Right ventricle myocardium inferior (tissue), 1 donor: Measurements from ENCODE around the gene LIPC. TPM values are rescaled to one million over a fixed set of nuclear protein-coding genes. Genes with fewer than 3 reads are reported as not detected.

Source experiments
- ATAC-seq: fragments of 200-7000 bp; cut with Tn5 transposase; one replicate; pipeline ENCODE4 v1.9.1; 2020; ENCODE audit warnings: mild to moderate bottlenecking, moderate library complexity
- DNase-seq: peaks from one replicate; pipeline ENCODE4 v3.0.0; 2021; ENCODE audit errors: missing footprints
- intact Hi-C: fragments of 100-400 bp; cut with DNase I; formaldehyde crosslinking; loops from one replicate; pipeline ENCODE4 v1.11.0; 2022
- total RNA-seq: library from RNA; stranded (reverse); fragmentation: NEBNext Ultra II Directional; extraction: Animal tissue kit (Norgen Biotek cat#: 25700); gene quantifications from one replicate; pipeline ENCODE4 v1.2.1, GENCODE V29; 2021
- donor health status: DM: no; HTN: yes; CAD: no; lungs with severe emphysema.

LIPC gene
- total RNA-seq, 1 donor from 2014 or later = 0.70 TPM

- no peak for DNase-seq
- no peak for ATAC-seq
- intact Hi-C loops = loop anchor here (5.0 to 10.0 kb wide), 3 partner anchors 78 to 256 kb away; no protein-coding TSS in a partner anchor
These were observed 88.7 kb downstream of the LIPC start for GRCh38 chr15:58520464-58520863.

GRCh38 chr15:58520936-58521292 is 89.1 kb downstream of the LIPC start:
- DNase-seq = no peak
- intact Hi-C loops = loop anchor here (5.0 to 10.0 kb wide), 3 partner anchors 79 to 256 kb away; no protein-coding TSS in a partner anchor

GRCh38 chr15:58521293-58521991 is 89.7 kb downstream of the LIPC start:
- intact Hi-C loops = loop anchor here (5.0 to 10.0 kb wide), 3 partner anchors 79 to 257 kb away; no protein-coding TSS in a partner anchor
- ATAC-seq (peak; percentile 25), DNase-seq (peak; percentile 70)

More at GRCh38 chr15:58520936-58521292, 89.1 kb downstream of the LIPC start:
- no peak for ATAC-seq

- ATAC-seq = peak; percentile 72
- intact Hi-C loops = loop anchor here (5.0 to 10.0 kb wide), 3 partner anchors 80 to 258 kb away; no protein-coding TSS in a partner anchor
- DNase-seq = peak; percentile 77
These were observed 90.6 kb downstream of the LIPC start for GRCh38 chr15:58522391-58522790.

GRCh38 chr15:58522865-58523264 is 91.1 kb downstream of the LIPC start:
- ATAC-seq = no peak
- DNase-seq = no peak
- intact Hi-C loops = loop anchor here (5.0 to 10.0 kb wide), 3 partner anchors 81 to 258 kb away; no protein-coding TSS in a partner anchor

GRCh38 chr15:58523634-58524033 is 91.8 kb downstream of the LIPC start:
- ATAC-seq = no peak
- intact Hi-C loops = loop anchor here (5.0 to 10.0 kb wide), 3 partner anchors 81 to 259 kb away; no protein-coding TSS in a partner anchor
- no peak for DNase-seq

- ATAC-seq = peak; percentile 47
- no peak for DNase-seq
- intact Hi-C loops = loop anchor here (5.0 to 10.0 kb wide), 3 partner anchors 82 to 259 kb away; no protein-coding TSS in a partner anchor
These were observed 92.5 kb downstream of the LIPC start for GRCh38 chr15:58524247-58524646.

- ATAC-seq = no peak
- intact Hi-C loops = loop anchor here (10.0 kb wide), 1 partner anchor 261 kb away; no protein-coding TSS in a partner anchor
These were observed 94.2 kb downstream of the LIPC start for GRCh38 chr15:58525991-58526421.

GRCh38 chr15:58526647-58527192 is 94.9 kb downstream of the LIPC start:
- intact Hi-C loops = loop anchor here (10.0 kb wide), 1 partner anchor 262 kb away; no protein-coding TSS in a partner anchor
- no peak for DNase-seq
- ATAC-seq = no peak

More at GRCh38 chr15:58525991-58526421, 94.2 kb downstream of the LIPC start:
- no peak for DNase-seq

- ATAC-seq (no peak), DNase-seq (no peak)
- intact Hi-C loops = loop anchor here (1.0 to 10.0 kb wide), 2 partner anchors 19 to 263 kb away; no protein-coding TSS in a partner anchor
These were observed 95.9 kb downstream of the LIPC start for GRCh38 chr15:58527573-58528187.

- ATAC-seq (peak; percentile 70), DNase-seq (no peak)
- intact Hi-C loops = loop anchor here (1.0 to 10.0 kb wide), 2 partner anchors 18 to 264 kb away; no protein-coding TSS in a partner anchor
These were observed 96.5 kb downstream of the LIPC start for GRCh38 chr15:58528188-58528870.

GRCh38 chr15:58529041-58529440 is 97.2 kb downstream of the LIPC start:
- DNase-seq = no peak
- no peak for ATAC-seq
- intact Hi-C loops = loop anchor here (10.0 kb wide), 1 partner anchor 264 kb away; no protein-coding TSS in a partner anchor

GRCh38 chr15:58530056-58530590 is 98.3 kb downstream of the LIPC start:
- intact Hi-C loops = no loop called here
- DNase-seq (no peak), ATAC-seq (no peak)

- intact Hi-C loops = no loop called here
- no peak for DNase-seq
- ATAC-seq = no peak
These were observed 100.3 kb downstream of the LIPC start for GRCh38 chr15:58532126-58532525.

- DNase-seq (no peak), ATAC-seq (no peak)
- intact Hi-C loops = no loop called here
These were observed 102.8 kb downstream of the LIPC start for GRCh38 chr15:58534556-58534955.

GRCh38 chr15:58535337-58535736 is 103.5 kb downstream of the LIPC start:
- ATAC-seq (no peak), DNase-seq (no peak)
- intact Hi-C loops = no loop called here

GRCh38 chr15:58535894-58536293 is 104.1 kb downstream of the LIPC start:
- DNase-seq (no peak), ATAC-seq (no peak)
- intact Hi-C loops = no loop called here

GRCh38 chr15:58536414-58536813 is 104.6 kb downstream of the LIPC start:
- intact Hi-C loops = no loop called here
- ATAC-seq = no peak
- no peak for DNase-seq
